Adrenal gland (tissue), 12 donors: ENCODE measurements around the gene GCN1. TPM values are rescaled to one million over a fixed set of nuclear protein-coding genes. Genes with fewer than 3 reads are reported as not detected.

Experiments used
- DNase-seq, 7 donors: peaks; one replicate each; pipeline ENCODE4 v3.0.0-alpha.2; 2019 to 2020
- H3K27ac ChIP-seq, 5 donors: fragments of 200-600 bp; sonication (generic) in 4 of 5; 1 replicate in 3 of 5; 2 replicates in 2 of 5; pipeline versions ENCODE4 v1.5.1 to v1.8.0; 2016 to 2020; ENCODE audit warnings: mild to moderate bottlenecking in 1 of 5
- H3K27me3 ChIP-seq: fragments of 200-600 bp; 2 replicates; pipeline ENCODE4 v1.8.0; 2021
- H3K36me3 ChIP-seq, 2 donors: fragments of 200-600 bp; replicated peaks in 1 of 2; 1 replicate in 1 of 2; 2 replicates in 1 of 2; pipeline versions ENCODE4 v1.5.1 to v1.8.0; 2018 to 2022
- H3K4me1 ChIP-seq, 2 donors: fragments of 200-600 bp; replicated peaks in 1 of 2; 1 replicate in 1 of 2; 2 replicates in 1 of 2; pipeline versions ENCODE4 v1.5.1 to v1.8.0; 2018 to 2021
- H3K4me3 ChIP-seq, 4 donors: fragments of 200-600 bp; sonication (generic) in 3 of 4; one replicate each; pipeline ENCODE4 v1.5.1; 2016 to 2018
- H3K9me3 ChIP-seq, 3 donors: fragments of 200-600 bp; sonication (generic) in 1 of 3; replicated peaks in 1 of 3; 1 replicate in 2 of 3; 2 replicates in 1 of 3; pipeline versions ENCODE4 v1.5.1 to v1.8.0; 2016 to 2021
- CTCF ChIP-seq, 6 experiments: fragments of 450-650 bp in 4 of 6; fragments of 200-600 bp in 2 of 6; sonication (generic) in 1 of 6; IDR thresholded peaks; 1 replicate in 5 of 6; 2 replicates in 1 of 6; pipeline versions ENCODE4 v1.5.1 to v1.8.0; 2016 to 2021; ENCODE audit warnings: antibody characterized with exemption in 6 of 6, mild to moderate bottlenecking in 2 of 6, moderate library complexity in 1 of 6
- POLR2A ChIP-seq, 2 donors: fragments of 450-650 bp; IDR thresholded peaks; one replicate each; pipeline ENCODE4 v1.6.1; 2017; ENCODE audit warnings: antibody characterized with exemption in 2 of 2, mild to moderate bottlenecking in 2 of 2, moderate library complexity in 1 of 2
- WGBS, 4 donors: extraction: QIAGEN DNeasy Blood & Tissue Kit in 2 of 4; methylation state at CpG; one replicate each; pipeline versions ENCODE4 v1.1.5 to v1.1.7; 2013 to 2017; 5-methylcytosine and 5-hydroxymethylcytosine counted together
- intact Hi-C, 2 donors: fragments of 100-400 bp; cut with DNase I; formaldehyde crosslinking; loops; one replicate each; pipeline versions ENCODE4 v1.14.1 to v1.15.0; 2022 to 2023
- polyA plus RNA-seq, 3 donors: library from polyadenylated mRNA; stranded (reverse); fragments of 200-250 nt in 2 of 3; fragments of 350-450 nt in 1 of 3; fragmentation: Illumina TruSeq in 1 of 3; extraction: RNeasy Lipid Tissue Mini Kit (QIAGEN cat#74804) in 1 of 3; gene quantifications; one replicate each; pipeline ENCODE4 v1.2.3, GENCODE V29; 2013 to 2014
- total RNA-seq, 9 donors: library from RNA; depleted of rRNA in 4 of 9; stranded (reverse); fragments of >200 nt in 4 of 9; fragments of 120-200 nt in 1 of 9; fragmentation: NEBNext Ultra II Directional in 1 of 9; extraction: Animal tissue kit (Norgen Biotek cat#: 25700) in 1 of 9; gene quantifications; one replicate each; pipeline versions ENCODE4 v1.1.0 to v1.2.4, GENCODE V29; 2013 to 2023
- donor health status: healthy with polysubstance abuse.
- donor health status: Bipolar disorder and iron deficiency.
- donor health status: DM: yes; HTN: yes; CAD: no.
- donor health status: DM: no; HTN: no; CAD: no.
- donor health status: DM: no; HTN: no; CAD: no.
- donor health status: DM: yes; HTN: yes; CAD: no.

Gene GCN1
- total and polyA plus RNA-seq, 12 donors = 22.0 to 98.5 (median 46.5) TPM

GRCh38 chr12:120234643-120235368 lies 40.3 kb upstream of the GCN1 start:
- no peaks in the 10 kb centered on the region for H3K27me3 ChIP-seq
- TF ChIP-seq CTCF (IDR thresholded peaks at IDR 0.05) = peak; percentile 25 to 84 (median 58)
- peak in 1 of 2 donors; percentile 86 for TF ChIP-seq POLR2A (IDR thresholded peaks at IDR 0.05)
- no peaks in the 10 kb centered on the region for H3K36me3 ChIP-seq
- WGBS, 4 donors = 13 to 16% (median 16%) methylated on average over 9 to 13 of the region's 13 CpGs
- peaks cover 87 to 99% of the 10 kb centered on the region in 2 donors for H3K4me1 ChIP-seq
- peak; percentile 87 to 99 (median 97) for DNase-seq
- H3K4me3 ChIP-seq = peak overlapping the region in 1 of 4 donors; percentile 22
- peak overlapping the region; percentile 80 to 98 (median 95) for H3K27ac ChIP-seq
- H3K9me3 ChIP-seq = no peaks in the 10 kb centered on the region
- intact Hi-C loops = no loop called here

GRCh38 chr12:120231316-120232011 lies 36.9 kb upstream of the GCN1 start:
- H3K27ac ChIP-seq = peak overlapping the region; percentile 86 to 98 (median 95)
- no peaks in the 10 kb centered on the region for H3K27me3 ChIP-seq
- no peak overlapping the region for H3K4me3 ChIP-seq
- peaks cover 84 to 86% of the 10 kb centered on the region in 2 donors for H3K4me1 ChIP-seq
- peak in 6 of 7 donors; percentile 79 to 86 (median 80) for DNase-seq
- H3K9me3 ChIP-seq = no peaks in the 10 kb centered on the region
- H3K36me3 ChIP-seq = peaks cover 0 to 5% of the 10 kb centered on the region in 2 donors
- TF ChIP-seq POLR2A (IDR thresholded peaks at IDR 0.05) = peak in 1 of 2 donors; percentile 24
- TF ChIP-seq CTCF (IDR thresholded peaks at IDR 0.05) = peak in 4 of 6 experiments; percentile 22 to 46 (median 32)
- intact Hi-C loops = no loop called here
- 17 to 25% (median 20%) methylated on average over 2 to 3 of the region's 3 CpGs for WGBS, 4 donors

- no peak for DNase-seq
- peaks cover 0 to 10% of the 10 kb centered on the region in 2 donors for H3K36me3 ChIP-seq
- no peak for TF ChIP-seq POLR2A (IDR thresholded peaks at IDR 0.05)
- TF ChIP-seq CTCF (IDR thresholded peaks at IDR 0.05) = no peak
- peak overlapping the region; percentile 86 to 98 (median 95) for H3K27ac ChIP-seq
- H3K4me3 ChIP-seq = no peak overlapping the region
- H3K4me1 ChIP-seq = peaks cover 78 to 86% of the 10 kb centered on the region in 2 donors
- H3K9me3 ChIP-seq = no peaks in the 10 kb centered on the region
- intact Hi-C loops = no loop called here
- 38 to 65% (median 45%) methylated on average over 6 of the region's 6 CpGs for WGBS, 4 donors
- H3K27me3 ChIP-seq = no peaks in the 10 kb centered on the region
Measured at GRCh38 chr12:120230974-120231315, 36.4 kb upstream of the GCN1 start.

- peaks cover 0 to 11% of the 10 kb centered on the region in 2 donors for H3K36me3 ChIP-seq
- 14 to 22% (median 21%) methylated on average over 9 of the region's 9 CpGs for WGBS, 4 donors
Measured at GRCh38 chr12:120230326-120230973, 35.9 kb upstream of the GCN1 start.

More at GRCh38 chr12:120230326-120230973, 35.9 kb upstream of the GCN1 start:
- TF ChIP-seq POLR2A (IDR thresholded peaks at IDR 0.05) (peak in 1 of 2 donors; percentile 71), CTCF (IDR thresholded peaks at IDR 0.05) (no peak)
- DNase-seq = peak; percentile 73 to 94 (median 92)
- H3K4me3 ChIP-seq = peak overlapping the region in 1 of 4 donors; percentile 2
- intact Hi-C loops = no loop called here
- no peaks in the 10 kb centered on the region for H3K9me3 ChIP-seq
- H3K4me1 ChIP-seq = peaks cover 73 to 86% of the 10 kb centered on the region in 2 donors
- H3K27ac ChIP-seq = peak overlapping the region; percentile 86 to 98 (median 95)
- no peaks in the 10 kb centered on the region for H3K27me3 ChIP-seq
